HepG2 (cell line): ENCODE data around the gene MAP3K20. TPM values are rescaled to one million over a fixed set of nuclear protein-coding genes. Genes with fewer than 3 reads are reported as not detected.

ENCODE experiments used
- AKAP8 ChIP-seq: sonication (generic); formaldehyde crosslinking; IDR thresholded peaks from 2 replicates; pipeline ENCODE4 v1.5.1; 2020; ENCODE audit warnings: mild to moderate bottlenecking, missing genetic modification reagents
- ELK4 ChIP-seq: sonication (generic); formaldehyde crosslinking; IDR thresholded peaks from 2 replicates; pipeline ENCODE4 v1.9.0; 2021; ENCODE audit warnings: missing genetic modification reagents, borderline replicate concordance
- HIC2 ChIP-seq: sonication (generic); formaldehyde crosslinking; IDR thresholded peaks from 2 replicates; pipeline ENCODE4 v1.9.0; 2022; ENCODE audit warnings: low read depth, missing genetic modification reagents
- PHF20 ChIP-seq: sonication (generic); formaldehyde crosslinking; IDR thresholded peaks from 2 replicates; pipeline ENCODE4 v1.5.0; 2020; ENCODE audit warnings: mild to moderate bottlenecking, missing genetic modification reagents
- ZKSCAN8 ChIP-seq: IDR thresholded peaks from 2 replicates; pipeline ENCODE4 v1.6.1; 2016; ENCODE audit warnings: borderline replicate concordance, missing genetic modification reagents, missing compliant biosample characterization
- ZNF253 ChIP-seq: sonication (generic); formaldehyde crosslinking; IDR thresholded peaks from 2 replicates; pipeline ENCODE4 v1.8.0; 2022; ENCODE audit warnings: mild to moderate bottlenecking, missing genetic modification reagents, borderline replicate concordance
- ZNF790 ChIP-seq: sonication (generic); formaldehyde crosslinking; IDR thresholded peaks from 2 replicates; pipeline ENCODE4 v1.8.0; 2022; ENCODE audit warnings: missing genetic modification reagents, mild to moderate bottlenecking, borderline replicate concordance
- polyA plus RNA-seq, 8 experiments: library from polyadenylated mRNA; depleted of rRNA in 3 of 8; stranded (reverse) in 7 of 8; unstranded in 1 of 8; fragments of >200 nt; fragmentation: Illumina TruSeq in 4 of 8; extraction: Trizol in 4 of 8; gene quantifications; 2 replicates each; pipeline versions ENCODE4 v1.2.1 to v1.2.3, GENCODE V29; 2011 to 2016; ENCODE audit warnings: low read depth in 4 of 8, missing spikeins in 1 of 8, mixed read lengths in 1 of 8; ENCODE audit not compliant: insufficient read depth in 1 of 8
- total RNA-seq, 5 experiments: library from RNA; depleted of rRNA; stranded (reverse); fragments of >200 nt; fragmentation: Illumina TruSeq; extraction: Trizol; gene quantifications; 2 replicates each; pipeline ENCODE4 v1.2.3, GENCODE V29; 2016; ENCODE audit warnings: low read depth in 1 of 5
- TF ChIP-seq, protein P1 (sequence below): fragments of 450-650 bp; IDR thresholded peaks from 2 replicates; pipeline ENCODE4 v1.6.1; 2016
- TF ChIP-seq, protein P2 (sequence below): sonication (generic); formaldehyde crosslinking; IDR thresholded peaks from 2 replicates; pipeline ENCODE4 v1.5.1; 2020; ENCODE audit warnings: mild to moderate bottlenecking, moderate library complexity, missing genetic modification reagents

The MAP3K20 gene
- total and polyA plus RNA-seq, 2 of the 13 experiments (the other 11 are each of a cell fraction or from before 2014, with no cell fraction given) = 5.2 to 13.5 TPM

GRCh38 chr2:173077506-173078177 lies 2.0 kb downstream of the MAP3K20 start (continued):
- TF ChIP-seq, protein P1, sequence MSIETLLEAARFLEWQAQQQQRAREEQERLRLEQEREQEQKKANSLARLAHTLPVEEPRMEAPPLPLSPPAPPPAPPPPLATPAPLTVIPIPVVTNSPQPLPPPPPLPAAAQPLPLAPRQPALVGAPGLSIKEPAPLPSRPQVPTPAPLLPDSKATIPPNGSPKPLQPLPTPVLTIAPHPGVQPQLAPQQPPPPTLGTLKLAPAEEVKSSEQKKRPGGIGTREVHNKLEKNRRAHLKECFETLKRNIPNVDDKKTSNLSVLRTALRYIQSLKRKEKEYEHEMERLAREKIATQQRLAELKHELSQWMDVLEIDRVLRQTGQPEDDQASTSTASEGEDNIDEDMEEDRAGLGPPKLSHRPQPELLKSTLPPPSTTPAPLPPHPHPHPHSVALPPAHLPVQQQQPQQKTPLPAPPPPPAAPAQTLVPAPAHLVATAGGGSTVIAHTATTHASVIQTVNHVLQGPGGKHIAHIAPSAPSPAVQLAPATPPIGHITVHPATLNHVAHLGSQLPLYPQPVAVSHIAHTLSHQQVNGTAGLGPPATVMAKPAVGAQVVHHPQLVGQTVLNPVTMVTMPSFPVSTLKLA = no peak
- TF ChIP-seq AKAP8 (CRISPR knock-in tag) = no peak
- TF ChIP-seq ZNF253 = no peak
- TF ChIP-seq, protein P2, sequence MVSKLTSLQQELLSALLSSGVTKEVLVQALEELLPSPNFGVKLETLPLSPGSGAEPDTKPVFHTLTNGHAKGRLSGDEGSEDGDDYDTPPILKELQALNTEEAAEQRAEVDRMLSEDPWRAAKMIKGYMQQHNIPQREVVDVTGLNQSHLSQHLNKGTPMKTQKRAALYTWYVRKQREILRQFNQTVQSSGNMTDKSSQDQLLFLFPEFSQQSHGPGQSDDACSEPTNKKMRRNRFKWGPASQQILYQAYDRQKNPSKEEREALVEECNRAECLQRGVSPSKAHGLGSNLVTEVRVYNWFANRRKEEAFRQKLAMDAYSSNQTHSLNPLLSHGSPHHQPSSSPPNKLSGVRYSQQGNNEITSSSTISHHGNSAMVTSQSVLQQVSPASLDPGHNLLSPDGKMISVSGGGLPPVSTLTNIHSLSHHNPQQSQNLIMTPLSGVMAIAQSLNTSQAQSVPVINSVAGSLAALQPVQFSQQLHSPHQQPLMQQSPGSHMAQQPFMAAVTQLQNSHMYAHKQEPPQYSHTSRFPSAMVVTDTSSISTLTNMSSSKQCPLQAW = no peak
- TF ChIP-seq ZKSCAN8 (CRISPR knock-in tag) = no peak
- TF ChIP-seq ELK4 (CRISPR knock-in tag) = no peak
- TF ChIP-seq PHF20 (CRISPR knock-in tag) = no peak
- TF ChIP-seq ZNF790 (CRISPR knock-in tag) = no peak
- no peak for TF ChIP-seq HIC2 (CRISPR knock-in tag)
